Stimulated activated CD4-positive, alpha-beta T cell treated with anti-CD3 and anti-CD28 coated beads, Interleukin-4, amount 100 ng/mL, for 4 hours (primary cell): ENCODE data around the gene ABHD15.

ENCODE experiments used
- DNase-seq, 2 experiments: peaks; one replicate each; pipeline ENCODE4 v3.0.0-alpha.2; 2020

Gene ABHD15

GRCh38 chr17:29582254-29582765 is 15.5 kb upstream of the ABHD15 start:
- no peak for DNase-seq

- DNase-seq: no peak
Measured at GRCh38 chr17:29581583-29582253, 14.9 kb upstream of the ABHD15 start.

DNA sequence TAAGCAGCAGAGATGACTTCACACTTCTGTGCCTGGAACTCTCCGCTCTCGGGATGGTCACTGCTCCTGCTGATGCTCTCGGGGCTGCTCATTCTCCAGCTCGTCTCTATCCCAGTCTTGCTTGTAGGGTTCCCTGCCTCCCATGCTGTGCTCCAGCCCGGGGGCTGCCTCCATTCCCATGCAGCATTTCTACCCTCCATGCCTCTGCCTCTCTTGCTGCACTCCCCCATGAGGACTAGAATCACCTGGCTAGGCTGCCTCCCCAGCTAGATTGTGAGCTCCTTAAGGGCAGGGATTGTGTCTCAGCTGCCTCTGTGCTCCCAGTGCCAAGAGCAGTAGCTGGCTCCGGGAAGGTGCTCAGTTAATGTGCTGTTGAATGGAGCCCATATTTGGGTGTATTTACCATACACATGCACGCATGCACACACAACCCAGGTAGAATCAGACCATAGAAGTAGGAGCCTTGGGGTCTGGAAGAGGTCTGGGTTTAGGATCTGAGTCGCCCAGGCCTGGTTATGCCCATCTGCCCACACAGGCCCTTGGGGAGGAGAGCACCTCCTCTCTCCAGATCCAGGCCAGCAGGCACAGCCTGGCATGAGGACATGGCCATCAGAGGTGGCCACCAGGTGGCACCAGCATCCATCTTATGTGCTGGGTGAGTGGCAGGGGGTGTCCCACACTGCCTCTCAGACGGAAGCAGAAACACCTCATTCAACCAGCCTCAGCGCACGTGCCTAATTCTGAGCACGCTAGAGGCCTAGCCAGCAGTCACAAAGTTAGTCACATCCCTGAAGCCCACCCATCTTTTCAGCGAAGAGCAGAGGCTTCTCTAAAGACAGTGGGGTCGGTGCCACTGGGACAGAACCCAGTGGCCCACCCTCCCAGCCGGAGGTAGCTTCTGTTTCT is 13.3 kb upstream of the ABHD15 start:
- DNase-seq: peak; percentile 88 to 89

- DNase-seq: no peak
Measured at GRCh38 chr17:29578626-29579485, 12.0 kb upstream of the ABHD15 start.

DNA sequence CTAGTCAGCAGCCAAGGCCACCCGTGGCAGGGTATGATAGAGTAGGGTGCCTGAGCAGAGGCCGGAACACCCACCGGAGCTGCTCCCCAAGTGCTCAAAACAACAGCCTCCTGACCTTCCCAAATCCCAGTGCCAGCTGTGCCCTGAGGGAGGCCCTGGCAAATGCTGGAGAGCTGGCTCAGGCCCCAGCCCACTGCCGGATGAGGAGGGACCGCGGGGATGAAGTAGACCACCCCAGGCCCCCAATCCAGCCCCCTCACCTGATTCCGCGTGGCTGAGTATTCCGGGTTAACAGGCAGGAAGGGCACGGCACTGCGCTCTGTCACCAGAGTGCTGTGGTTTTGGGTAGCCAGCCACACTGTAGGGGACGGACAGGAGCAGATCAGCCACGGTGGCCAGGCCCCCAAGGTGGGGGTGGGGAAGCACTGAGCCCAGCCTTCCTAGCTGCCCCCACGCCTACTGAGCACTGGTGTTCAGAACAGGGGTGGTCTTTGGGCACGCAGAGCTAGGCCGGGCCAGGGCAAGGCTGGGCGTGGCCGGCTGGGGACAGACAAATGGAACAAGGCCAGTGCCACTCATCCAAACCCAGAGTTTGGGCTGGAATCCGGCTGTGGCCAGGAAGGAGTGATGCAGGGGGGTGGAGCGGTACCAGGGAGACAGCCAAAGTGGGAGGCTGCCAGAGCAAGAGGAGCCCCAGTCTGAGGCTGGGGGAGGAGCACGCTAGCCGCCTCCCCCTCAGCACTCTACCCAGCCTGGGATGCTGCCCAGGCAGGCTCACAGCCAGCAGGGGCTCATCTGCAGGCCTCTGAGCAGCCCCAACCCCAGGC is 10.8 kb upstream of the ABHD15 start:
- DNase-seq: no peak

DNA sequence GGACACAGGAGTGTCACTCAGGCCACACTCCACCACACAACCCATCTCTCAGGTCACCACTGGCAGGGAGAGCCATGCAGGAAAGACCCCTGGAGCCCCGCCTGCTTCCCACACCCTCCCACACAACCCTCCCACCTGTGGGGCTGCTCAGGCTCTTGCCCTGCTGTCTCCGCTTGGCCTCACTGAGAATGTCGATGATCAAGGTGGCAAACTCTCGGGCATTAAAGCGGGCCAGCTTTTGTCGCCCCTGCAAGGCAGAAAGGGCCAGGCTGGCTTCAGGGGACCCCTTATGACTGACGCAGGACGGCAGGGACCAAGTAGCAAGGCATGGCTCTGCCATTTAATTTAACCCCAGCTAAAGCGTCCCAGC is 10.1 kb upstream of the ABHD15 start:
- DNase-seq: no peak

- DNase-seq: no peak
Measured at GRCh38 chr17:29576214-29577000, 9.6 kb upstream of the ABHD15 start.

DNA sequence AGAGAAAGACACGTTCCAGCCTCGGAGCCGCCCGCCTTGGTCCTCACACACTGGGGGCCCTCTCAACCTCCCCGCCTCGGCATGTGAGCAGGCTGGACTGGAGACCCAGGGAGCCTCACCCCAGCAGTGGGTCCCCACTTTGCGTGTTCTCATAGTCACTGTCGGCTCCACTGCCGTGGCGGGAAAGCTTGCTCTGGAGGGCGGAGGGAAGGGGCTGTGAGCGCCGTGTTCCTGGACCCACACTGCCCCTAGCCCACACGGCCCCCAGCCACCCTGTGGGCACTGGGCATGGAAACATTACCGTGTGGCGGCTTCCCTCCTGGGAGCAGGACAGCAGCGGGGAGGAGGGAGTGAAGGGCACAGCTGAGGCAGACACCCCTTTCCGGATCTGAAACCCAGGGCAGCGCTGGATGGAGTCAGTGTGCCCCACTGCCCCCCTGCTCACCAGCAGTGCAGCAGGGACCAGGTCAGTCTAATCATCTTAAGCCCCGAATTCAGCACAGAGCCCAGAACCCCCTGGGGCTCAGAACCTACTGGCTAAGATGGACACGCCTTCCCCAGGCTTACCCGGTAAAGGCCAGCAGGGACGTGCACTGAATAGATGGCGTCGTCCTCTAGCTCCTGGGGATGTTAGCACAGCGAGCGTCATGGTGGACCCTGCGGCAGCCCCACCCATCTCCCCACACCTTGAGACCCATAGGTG is 8.8 kb upstream of the ABHD15 start:
- no peak for DNase-seq

DNA sequence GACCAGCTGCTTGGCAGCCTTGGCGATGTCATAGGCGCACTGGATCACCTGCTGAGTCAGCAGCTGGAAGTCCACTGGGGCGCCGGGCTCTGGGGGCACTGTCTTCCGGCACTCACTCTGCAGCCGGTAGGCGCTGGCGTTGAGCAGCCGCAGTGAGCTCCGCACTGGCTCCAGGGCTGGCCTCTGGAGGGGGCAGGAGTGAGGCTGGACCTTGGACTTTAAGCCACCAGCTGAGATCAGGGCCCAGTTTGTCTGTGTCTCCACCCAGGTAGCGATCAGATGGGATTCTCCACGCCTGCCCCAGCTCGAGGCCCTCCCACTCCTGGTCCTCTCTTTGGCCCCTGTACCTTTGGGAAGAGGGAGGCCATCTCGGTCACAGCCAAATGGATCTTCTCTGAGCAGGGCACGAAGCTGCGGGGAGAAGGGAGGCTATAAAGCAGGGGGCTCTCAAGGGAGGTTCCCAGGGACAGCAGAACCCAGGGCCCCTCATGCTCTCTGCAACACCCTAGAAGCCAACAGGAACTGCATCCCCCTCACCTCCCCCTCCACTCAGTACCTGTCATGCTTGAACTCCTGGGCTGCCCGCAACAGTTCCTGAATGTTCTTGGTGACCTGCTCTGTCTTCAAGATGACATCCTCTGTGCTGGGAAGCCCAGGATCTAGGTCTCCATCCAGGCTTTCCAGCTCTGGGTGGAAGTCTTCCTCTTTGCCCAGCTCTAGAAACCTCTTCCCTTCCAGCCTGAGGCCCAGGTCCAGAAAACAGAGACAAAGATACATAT is 8.1 kb upstream of the ABHD15 start:
- no peak for DNase-seq

DNA sequence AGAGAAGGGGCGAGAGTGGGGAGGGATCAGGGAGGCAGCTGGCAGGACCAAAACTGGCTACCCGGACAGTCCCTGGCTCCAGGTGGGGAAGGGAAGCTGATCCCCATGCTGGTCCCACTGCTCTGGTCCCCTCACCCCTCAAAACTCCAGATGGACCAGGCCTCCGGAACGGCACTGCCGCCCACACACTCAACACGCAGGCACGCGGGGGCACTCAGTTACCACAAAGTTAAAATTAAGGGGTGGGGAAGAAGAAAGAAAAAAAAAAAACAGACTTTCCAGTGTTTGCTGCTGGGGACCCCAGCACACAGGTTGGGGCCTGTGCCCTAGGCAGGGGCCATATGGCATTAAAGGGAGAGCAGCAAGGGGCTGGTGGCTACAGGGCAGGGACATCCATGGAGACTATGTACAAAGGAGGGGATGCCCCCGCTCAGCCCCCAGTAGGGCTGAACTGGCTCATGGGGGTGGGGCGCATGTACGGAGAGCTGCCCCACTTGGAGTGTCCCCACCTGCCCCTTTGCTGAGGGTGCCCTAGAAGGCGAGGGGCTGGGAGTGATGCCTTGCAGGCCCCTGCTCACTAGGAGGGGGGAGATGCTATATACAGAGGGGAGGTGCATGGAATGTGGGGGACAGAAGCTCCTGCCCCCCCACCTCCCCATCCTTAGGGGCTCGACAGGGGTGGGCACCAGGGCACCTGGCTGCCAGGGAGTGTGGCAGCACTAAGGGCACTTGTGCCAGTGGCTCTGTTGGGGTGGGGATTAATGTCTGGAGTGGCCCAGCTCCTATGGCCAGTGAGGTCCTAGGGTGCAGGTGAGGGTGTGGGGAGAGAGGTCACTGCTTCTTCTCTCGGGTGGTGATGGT is 7.3 kb upstream of the ABHD15 start:
- no peak for DNase-seq

GRCh38 chr17:29573558-29573869 is 6.7 kb upstream of the ABHD15 start:
- no peak for DNase-seq

DNA sequence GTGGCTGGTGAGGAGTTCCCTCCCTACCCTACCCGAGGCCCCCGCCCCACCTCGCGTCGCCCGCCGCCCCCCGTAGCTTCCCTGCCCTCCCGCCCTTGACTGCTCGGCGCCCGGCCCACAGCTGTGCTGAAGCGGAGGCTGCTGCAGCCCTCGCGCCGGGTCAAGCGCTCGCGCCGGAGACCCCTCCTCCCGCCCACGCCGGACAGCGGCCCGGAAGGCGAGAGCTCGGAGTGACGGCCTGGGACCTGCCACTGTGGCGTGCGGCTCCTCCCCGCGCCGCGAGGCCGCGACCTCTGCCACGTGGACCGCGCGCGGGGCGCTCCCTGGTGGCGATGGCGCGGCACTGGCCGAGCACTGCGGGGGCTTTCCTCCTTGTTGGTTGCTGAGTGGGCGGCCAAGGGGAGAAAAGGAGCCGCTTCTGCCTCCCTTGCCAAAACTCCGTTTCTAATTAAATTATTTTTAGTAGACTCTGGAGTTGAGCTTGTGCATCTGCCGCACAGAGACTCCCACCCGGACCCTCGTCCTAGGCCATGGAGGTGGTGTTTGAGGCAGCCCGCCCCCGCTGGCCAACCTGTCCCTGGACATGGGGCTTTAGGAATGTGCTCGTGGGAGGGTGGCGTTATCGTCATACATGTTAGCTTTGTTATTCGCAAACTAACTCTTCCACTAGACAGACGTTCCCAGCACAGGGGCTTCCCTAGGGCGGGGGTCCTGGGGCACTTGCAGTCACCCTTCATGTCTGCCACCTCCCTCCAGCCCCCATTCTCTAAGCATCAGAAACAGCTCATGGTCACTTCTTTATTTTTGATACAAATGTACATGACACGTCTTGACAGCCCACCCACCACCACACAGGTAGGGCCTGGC is 6.1 kb upstream of the ABHD15 start:
- peak; percentile 67 for DNase-seq

DNA sequence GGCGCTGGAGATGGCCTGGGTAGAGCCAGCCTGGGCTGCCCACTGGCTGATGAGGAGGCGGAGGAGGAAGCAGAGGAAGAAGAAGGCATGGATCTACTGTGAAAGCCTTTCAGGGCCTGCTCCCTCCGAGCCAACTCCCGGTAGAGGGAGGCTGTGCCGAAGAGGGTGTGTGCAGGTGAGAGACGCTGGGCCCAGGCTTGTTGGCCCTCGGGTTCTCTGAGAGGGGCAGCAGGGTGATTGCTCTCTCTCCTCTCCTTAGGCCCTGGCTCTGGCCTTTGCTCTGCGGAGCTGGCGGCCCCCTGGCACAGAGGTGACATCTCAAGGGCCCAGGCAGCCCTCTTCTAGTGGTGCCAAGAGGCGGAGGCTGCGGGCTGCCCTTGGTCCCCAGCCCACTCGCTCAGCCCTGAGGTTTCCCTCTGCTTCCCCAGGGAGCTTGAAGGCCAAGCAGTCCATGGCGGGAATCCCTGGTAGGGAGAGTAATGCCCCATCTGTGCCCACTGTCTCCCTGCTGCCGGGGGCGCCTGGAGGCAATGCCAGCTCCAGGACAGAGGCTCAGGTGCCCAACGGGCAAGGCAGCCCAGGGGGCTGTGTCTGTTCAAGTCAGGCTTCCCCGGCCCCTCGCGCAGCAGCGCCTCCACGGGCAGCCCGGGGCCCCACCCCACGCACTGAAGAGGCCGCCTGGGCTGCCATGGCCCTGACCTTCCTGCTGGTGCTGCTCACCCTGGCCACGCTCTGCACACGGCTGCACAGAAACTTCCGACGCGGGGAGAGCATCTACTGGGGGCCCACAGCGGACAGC is 5.2 kb upstream of the ABHD15 start:
- no peak for DNase-seq

GRCh38 chr17:29571486-29571882 is 4.6 kb upstream of the ABHD15 start:
- no peak for DNase-seq

DNA sequence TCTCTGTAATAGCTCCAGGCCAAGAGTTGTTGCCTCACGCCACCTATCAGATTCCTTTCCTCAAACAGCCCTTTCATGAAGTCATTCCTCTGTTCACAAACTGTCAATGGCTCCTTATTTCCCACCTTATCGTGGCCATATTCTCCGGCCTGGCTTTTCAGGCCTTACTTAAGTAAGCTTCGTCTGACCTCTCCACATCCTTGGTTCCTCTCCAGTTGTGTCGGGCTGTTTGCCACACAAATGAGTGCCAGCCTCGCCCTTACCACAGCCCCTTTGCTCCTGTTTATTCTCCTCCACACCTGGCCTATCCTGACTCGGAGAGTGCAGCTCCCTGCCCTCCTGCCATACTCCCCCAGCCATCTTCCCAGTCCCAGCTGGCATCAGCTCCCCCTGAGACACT is 3.7 kb upstream of the ABHD15 start:
- no peak for DNase-seq

DNA sequence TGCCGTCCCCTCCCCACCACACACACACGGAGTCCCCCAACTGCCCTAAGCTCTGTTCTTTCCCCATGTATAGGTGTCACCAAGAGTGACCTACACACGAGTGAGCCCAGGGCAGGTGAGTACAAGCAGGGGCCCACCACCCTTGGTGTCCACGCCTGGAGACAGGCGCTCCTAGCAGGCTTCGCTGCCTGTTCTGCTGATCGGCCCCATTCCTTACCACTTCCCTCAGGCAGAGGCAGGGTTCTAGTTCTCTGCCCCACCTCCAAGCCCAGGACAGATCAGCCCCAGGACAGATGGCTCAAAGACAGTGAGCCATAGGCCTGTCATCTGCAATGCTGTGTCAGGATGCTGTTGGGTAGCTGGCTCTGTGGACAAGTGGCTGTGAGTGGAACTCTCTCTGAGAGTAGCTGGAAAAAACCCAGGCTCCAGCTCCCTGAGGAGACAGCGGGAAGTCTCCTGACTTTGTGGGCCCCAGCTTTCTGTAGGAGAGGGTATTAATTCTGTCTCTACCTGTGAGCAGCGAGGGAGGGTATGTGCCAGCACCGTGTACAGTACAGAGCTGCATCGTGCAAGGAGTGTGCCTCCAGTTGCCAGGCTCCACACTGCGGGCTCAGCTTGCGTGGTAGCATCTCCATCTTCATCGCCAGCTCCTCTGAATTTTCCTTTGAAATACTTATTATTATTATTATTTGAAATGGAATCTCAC is 2.6 kb upstream of the ABHD15 start:
- no peak for DNase-seq
